Effector CD4-positive, alpha-beta T cell (primary cell): ENCODE data around the gene ST3GAL2.

Experiments used
- DNase-seq: peaks from one replicate; pipeline ENCODE4 v3.0.0-alpha.2; 2020

ST3GAL2 gene

DNA sequence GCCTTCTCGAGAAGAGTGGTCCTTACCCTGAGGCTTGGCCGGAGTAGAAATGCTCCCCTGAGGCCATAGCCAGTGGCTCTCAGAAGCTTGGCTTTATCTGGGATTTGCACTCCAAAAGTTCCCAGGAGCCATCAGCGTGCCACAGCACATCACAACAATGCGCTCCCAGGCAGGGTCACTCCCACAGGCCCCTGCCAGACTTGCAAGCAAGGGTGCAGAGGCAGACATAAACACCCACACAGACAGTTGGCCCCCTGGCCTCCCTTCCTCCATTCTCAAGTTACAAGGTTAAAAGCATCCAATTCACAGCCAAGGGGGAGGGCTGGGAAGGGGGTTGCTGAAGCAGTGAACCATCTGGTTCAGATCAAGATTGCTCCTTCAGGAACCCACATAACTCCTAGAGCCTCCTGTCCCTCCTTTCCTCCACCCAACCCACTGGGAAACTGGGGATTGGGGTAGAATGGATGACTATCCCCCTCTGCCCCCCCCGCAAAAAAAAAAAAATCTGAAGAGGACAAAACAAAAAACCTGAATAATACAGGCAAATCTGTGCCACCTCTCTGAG lies 1.8 kb downstream of the ST3GAL2 start:
- DNase-seq, result no peak

DNA sequence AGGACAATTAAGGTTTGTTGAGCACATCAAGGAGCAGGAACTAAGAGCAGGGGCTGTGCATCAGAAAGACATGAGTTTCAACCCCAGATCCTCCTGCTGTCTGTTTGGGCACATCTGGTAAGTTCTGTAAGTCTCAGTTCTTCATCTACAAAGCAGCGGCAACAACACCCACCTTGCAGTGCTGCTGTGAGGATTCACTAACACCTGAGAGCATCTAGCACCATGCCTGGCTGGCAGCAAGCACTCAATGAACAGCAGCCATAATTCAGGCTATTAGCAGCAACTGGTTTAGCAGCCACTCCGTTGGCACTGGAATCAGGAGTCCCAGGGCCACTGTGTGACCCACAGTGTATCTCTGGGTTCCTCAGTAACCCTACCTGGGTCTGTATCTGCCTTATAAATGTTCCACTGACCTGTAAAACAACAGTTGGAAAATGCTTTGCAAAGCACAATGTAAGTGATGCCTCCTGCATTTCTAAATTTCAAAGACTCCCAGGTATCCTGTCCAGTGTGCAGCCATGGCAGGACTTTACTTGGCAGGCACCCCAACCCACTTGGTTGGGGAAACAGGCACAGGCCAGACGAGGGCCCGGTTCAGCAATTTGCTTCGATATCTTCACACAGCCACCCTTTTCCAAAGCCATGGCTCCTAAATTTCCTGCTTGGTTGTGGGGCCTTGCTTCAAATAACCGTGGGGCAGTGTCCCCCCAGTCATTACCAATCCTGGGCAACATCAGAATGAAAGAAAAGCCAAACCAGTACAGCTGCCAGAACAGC lies 4.2 kb downstream of the ST3GAL2 start:
- DNase-seq, result no peak

DNA sequence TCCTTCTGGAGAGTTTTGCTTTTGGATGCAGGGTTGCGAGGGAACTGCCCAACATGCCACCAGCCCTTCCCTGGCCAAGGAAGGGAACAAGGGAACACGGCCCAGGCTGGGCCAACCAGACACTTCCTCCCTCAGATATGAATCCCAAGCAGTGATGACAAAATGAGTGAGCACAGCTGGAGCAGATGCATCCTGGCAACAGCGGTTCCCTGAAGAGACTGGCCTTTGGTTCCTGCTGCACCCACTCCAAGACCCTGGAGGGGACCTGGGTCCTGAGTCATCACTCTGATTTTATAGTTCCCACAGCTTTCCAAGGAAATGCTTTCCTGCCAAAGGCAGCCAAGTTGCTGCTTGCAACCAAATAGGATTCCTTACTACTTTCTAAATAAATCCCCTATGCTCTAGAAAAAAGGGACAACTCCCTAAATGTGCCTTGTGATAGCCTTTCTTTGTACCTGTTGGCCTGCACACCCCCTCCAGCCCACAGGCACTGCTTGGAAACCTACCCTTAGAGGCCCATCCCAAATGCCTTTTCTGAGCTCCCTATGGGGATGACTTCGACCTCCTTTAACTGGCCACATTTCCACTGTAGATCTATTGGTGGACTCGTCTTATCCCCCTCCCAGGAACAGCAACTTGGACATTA lies 5.3 kb downstream of the ST3GAL2 start:
- DNase-seq, result no peak

DNA sequence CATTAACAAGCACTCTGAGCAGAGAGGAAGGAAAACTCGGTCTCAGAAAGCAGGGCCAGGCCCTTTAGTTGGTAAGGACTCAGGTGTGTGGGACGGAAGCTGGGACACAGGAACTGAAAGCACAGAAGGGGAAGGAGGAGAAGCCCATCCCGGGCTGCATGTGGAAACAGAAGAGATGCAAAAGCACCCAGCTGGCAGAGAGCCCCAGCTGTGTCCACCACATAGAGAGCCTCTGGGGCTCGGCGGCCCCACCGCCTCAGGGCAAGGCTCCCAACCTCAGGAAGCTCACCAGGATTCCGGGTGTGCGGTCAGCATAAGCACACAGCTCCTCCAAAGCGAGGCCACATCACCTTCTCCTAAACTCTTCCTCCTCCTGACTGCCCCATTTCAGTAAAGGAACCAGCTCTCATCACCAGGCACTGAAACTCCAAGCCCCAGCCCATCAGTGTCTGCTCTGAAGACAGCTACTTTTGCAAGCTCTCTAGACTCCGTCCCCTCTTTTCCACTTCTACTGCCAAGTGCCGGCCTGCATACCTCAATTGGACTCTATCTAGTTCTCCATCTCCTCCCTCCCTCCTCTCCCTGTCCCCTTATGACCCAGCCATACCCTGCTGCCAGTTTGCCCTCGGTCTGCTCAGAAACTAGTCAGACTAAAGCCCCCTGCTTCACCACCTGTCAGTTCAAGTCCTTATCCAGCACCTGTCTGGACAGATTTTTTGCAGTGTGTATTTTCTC lies 6.0 kb downstream of the ST3GAL2 start:
- no peak for DNase-seq

DNA sequence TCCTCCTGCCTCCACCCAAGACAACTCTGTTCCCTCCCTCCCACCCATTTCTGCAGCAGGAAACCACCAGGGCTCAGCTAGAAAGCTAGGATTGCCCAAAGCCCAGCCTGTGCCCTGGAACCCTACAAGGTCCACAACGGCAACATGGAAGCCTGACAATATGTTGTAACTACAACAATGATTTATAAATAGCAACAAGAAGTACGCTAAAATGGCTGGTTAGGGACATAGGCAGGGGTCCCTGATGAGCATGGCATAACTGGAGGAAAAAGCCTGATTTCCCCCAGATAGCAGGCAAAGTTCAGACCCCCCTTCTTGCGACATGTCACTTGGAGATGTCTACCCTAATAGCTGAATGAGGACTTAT lies 6.6 kb downstream of the ST3GAL2 start:
- no peak for DNase-seq

DNA sequence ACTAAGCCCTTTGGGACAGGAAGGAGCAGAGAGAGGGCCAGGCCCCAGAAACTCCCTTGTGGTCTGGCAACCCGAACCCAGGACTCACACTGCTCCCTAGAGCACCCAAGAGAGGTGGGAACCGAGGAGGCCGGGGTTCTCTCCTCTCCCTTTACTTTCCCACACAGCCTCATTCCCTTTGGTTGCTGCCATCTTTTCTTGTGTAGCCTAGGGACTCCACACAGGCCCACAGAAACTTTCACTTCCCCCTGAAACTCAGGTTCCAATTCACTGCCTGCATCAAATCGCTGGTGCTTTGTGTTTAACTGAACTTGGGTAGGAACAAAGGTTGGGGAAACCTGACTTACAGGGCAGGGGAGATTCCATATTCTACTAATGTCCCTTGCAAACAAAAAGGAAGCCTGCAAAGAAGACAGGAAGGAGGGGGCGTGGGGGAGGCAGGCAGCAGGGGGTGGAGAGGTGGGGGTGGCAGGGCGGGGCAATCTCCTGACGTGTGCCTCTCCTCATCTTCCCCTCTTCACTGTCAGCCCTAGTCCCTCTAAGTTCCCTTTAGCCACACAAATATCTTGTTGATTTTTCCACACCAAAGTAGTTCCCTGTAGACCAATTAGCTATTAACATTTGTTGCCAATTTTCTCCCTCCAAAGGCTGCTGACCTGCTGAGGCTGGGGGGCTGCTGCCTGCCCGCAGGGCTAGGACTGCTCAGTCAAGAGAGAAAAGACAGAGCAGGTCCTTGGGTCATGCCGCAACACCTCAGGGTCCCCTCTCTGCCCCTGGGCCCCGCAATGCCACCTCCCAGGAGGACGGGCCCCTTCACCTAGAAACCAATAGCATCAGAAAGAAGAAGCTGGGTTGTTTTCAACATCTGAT lies 8.0 kb downstream of the ST3GAL2 start:
- DNase-seq, result peak; percentile 48

DNA sequence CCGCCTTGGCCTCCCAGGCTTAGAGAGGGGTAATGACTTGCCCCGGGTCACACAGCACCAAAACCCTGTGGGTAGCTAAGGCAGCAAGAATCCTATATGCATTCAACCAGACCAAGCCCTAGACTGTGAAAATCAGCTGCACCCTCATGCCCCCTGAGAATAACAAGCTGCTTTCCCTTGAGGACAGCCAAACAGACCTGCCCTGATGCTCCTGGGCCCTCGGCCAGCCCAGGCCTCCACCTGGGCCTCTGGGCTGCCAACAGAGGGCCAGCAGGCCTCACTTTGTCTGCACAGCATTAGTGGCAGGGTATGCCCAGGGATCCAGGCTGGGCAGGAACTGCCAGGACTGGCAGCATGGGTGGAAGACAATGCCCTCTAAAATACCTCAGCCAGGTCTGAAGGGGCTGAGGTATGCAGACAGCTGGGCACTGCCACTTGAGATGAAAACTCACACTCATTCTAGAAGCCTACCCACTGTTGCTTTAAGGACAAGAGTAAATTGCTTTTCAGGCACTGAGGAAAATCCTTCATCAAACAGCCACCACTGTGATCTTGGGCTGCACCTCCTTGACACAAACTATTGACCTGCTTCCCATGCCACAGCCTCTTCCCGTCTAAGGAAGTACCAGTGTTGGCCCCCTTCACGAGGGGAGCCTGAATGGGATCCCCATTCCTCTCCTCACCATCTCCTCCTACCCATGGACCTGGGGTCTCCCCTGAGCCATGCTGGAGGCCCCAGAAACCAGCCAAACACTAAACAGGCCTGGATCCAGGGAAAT lies 8.8 kb downstream of the ST3GAL2 start:
- DNase-seq, result no peak

DNA sequence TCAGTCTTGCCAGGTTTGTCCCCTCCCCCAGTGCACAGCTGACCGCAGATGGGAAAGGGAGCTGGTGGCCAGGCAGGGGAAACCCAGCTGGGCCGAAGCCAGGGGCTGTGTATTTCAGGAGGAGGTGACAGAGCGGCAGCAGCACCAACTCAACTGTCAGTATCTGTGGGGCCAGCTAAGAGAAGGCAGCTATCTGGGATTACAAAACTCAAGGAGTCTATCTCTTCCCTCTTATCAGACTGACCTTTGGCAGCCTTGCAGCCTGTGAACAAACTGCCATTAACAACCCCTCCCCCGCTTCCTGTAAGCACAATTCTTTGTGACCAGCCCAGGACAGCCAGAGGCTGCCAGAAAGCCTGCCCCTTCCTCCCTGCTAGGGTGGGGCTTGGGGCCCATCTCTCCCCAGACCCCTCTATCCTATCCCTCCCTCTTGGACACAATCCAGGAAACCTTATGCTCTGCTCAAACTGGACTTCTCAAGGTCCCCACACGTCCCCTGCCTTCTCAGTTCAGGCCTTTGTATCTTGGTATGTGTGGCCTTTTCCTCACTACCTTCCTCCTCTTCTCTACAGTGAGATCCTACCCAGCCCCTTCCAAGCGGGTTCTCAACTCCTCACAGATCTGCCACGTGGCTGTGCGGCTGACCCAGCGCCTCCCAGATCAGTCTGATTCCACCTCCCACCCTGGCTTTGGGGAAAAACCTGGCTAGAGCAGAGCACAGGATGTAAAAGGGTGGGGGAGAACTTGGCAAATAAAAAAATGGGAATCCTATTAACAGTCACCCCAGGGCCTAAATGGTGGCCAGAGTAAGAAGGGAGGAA lies 10.5 kb downstream of the ST3GAL2 start:
- no peak for DNase-seq

DNA sequence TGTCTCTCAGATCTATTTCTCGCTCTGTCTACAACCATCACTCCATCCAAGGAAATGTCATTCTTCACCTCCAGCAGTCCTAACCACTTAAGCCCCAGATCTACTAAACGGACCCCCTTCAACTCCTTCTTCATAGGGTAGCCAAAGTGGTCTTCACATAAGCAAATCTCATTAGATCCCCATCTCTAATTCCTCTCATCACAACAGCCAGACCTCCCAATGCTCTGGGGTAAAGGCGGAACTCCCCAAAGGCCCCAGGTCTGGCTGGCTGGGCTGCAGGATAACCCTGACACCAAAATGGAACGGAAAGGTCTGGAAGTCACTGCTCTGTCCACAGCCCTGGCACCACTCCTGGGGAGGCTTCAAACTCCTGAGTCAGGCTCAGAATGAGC lies 11.1 kb downstream of the ST3GAL2 start:
- no peak for DNase-seq

DNA sequence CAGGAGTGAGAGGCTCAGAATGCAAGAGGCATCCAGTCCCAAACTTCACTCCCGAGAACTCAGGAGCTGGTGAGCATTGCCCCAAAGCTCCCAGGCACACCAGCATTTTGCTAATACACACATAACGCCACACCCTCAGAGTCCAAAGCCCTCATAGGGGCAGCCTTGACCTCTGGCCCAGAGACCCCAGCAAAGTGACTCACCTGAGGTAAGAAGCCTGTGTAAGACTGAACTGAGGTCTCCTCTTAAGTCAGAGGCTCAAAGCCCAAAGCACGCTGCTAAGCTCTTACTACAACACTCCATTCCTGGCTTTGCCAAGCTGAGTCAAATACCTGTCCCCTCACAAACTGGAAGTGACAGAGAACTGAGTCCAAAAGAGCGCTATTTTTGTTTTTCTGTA lies 16.4 kb downstream of the ST3GAL2 start:
- no peak for DNase-seq

DNA sequence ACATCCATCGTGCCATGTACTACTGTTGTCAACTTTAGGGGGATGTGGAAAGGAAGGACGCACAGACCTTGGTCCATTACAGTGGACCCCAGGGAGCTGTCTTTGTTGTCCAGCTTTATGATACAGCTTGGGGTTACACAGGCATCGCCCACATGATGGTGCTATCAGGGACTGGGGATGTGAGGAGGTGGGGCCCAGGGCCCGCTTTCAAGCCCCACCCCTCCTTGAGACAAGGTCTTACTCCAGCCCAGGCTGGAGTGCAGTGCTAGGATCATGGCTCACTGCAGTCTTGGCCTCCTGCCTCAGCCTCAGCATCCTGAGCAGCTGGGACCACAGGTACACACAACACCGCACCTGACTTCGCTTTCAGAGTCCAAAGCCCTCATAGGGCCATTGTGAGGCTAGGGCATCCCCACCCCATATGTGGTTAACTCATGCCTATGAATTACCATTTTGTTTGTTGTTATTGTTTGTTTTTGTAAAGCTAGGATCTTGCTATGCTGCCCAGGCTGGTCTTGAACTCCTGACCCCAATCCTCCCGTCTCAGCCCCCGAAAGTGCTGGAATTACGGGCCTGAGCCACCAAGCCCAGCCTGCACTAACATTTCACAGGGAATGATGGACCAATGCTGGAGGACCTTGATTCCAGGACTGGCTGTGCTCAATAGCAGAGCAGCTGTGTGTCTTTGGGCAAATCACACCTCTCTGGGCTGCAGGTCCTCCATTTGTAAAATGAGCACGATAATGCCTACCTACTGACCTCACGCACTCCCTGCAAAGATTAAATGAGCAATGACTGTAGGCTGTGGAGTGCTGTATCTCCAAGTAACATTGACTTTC lies 17.2 kb downstream of the ST3GAL2 start:
- DNase-seq, result no peak

DNA sequence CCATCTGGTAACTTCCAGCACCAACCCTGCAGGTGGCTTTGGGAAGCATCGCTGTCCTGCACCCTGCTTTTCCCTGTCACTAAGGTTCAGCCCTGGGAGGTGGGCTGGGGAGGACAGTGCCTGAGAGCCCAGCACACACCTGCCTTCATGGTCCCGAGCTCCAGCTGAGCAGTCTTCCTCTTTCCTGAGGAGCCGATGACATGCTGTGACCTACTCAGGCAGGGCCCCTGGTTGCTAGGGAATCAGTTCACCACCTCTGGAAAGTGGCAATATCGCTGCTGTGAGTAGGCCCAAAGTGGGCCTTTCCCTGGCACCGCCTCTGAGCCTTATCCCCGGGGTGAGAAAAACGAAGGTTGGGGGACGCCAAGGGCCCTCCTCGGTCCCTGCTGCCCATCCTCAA lies 17.9 kb downstream of the ST3GAL2 start:
- DNase-seq, result no peak

DNA sequence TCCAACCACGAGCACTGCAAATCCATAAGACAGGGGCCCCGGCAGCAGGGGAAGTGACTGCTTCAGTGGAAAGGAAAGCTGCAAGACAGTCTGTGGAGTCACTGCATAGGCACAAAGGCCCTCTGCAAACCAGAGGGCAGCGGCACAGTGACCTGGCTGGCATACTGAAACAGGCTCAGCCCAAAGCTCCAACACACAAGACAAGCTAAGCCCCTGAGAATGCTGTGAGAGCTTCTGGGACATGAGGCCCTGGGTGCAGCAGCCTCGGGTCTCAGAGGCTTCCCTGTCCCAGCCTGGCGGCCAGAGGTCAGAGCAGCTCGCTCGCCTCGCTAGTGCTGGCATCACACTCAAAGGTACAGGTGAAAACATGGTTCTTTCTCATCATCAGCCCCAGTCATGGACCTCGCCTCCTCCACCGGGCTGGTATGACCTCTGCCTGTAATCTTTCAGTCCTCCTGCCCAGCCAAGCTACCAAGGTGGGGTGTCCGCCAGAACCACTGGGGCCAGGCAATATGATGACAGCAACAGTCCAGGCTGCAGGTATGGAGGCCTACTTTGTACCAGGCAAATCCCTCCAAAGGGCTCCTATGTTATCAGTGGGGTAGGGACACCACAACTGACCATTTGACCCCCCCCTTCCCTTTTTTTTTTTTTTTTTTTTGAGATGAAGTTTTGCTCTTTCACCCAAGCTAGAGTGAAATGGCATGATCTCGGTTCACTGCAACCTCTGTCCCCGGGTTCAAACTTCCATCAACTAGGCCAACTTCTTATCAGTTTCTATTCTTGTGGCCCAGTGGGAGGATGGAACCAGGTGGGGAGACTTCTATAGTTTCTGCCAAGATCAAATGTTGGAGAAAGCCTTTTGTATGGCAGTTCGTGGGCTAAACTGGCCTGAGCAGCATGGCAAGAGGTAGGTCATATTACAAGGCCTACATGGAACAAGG lies 19.2 kb downstream of the ST3GAL2 start:
- no peak for DNase-seq

DNA sequence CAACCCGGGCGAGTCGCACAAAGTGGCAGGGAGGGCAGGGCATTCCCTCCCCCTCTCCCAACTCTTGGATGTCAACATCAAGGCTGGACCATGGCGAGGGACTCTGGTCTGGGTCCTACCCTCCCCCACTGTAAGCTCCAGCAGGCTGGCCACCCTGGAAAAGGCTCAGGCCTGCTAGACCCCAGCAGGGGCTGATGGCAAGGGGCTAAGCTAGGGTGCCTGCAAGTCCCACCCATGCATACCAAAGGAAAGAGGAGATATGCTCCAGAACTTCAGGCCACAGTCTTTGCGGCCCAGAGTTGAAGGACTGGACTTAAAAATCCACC lies 19.9 kb downstream of the ST3GAL2 start:
- no peak for DNase-seq

DNA sequence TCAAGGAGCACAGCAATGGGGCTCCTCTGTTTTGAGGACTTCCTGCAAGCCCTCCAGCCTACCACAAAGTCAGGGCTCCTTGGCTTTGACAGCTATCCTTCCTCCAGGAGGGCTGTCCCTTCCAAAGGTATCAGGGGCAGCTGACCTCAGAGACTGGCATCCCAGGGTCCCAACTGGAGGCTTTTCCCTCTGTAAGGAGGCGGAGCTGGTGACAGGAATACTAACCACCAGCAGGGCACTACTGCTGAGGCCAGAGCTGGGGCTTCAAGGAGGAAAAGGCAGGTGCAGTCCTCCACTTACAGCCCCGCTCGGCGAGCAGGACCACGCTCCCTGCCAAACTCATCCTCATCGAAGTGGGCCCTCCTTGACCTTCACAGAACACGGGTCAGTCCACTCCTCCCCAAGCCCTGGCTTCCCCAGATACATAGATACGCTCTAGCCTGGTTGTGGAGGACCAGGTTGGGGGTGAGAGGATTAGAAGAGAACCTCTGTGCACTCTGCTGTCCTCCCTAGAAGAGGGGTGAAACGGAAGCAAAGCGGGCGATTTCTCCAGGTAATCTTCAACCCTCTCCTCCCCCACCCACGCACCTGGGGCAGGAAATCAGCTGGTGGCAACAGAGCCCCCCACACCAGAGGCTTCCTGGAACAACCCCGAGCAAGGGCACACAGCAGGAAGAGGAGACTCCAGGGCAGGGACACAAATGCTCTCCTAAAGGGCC lies 20.5 kb downstream of the ST3GAL2 start:
- no peak for DNase-seq

DNA sequence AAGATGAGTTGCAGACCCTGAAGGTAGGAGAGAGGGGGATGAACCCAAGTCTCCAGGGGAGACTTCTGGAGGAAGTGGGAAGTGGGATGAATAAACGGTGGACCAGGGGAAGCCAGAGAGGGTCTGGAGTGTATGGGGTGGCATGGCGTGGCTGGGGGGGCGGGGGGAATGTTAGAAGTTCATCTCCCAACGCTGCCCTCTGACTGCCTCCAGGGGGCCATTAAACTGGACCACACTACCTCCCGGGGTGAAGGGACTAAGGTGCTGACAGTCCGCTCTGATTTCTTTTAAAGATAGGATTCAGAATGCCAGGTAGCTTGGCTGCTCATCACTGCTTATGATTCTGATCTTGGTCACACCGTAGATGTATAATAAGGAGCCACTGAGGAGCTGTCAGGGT lies 21.2 kb downstream of the ST3GAL2 start:
- no peak for DNase-seq

DNA sequence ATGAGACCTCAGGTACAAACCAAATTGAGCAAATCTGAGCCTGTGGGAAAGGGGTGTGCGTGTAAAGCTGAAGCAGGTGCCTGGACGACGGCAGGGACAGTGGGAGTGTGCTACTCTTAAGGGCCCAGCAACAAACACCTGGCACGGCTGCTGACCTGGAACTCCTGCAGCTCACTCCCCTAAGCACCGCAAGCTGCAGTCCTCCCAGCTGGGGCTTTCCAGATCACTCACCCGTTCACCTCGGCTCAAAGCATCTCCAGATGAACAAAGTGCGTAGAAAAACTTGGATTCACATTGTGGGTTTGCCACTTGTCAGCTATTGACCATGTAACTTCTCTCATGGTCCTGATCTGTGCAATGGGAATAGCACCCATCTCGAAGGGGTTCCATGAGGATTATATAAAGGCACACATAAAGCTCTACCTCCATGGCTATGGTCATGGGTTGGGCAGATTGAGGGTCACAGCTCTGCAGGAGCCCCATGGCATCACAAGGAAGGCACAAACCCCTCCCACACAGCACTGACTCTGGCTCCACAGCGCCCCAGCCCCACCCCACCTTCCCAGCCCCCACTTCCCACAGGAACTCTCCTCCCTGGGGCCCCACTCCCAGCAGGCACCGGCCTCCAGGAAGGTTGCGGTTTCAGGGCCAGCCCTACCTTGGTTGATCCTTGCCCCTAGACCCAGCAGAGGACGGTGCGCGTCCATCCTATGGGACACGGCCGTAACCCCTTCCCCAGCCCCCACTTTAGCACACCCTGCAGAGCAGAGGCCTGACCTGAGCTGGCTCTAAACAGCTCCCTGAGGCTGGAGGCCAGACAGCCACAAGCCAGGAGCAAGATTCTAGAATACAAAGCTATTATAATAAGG lies 21.9 kb downstream of the ST3GAL2 start:
- no peak for DNase-seq
